H1 (cell line): Measurements from ENCODE around the gene VSTM4. TPM values are rescaled to one million over a fixed set of nuclear protein-coding genes. Genes with fewer than 3 reads are reported as not detected.

Source experiments
- CTCF ChIA-PET: fragments of 300-600 bp; sonication (Branson Sonifier 250); formaldehyde crosslinking; loops from one replicate; lab custom pipeline; 2021; ENCODE audit not compliant: partially characterized antibody; lab: Charles Lee
- POLR2A ChIA-PET: fragments of 300-600 bp; sonication (Branson Sonifier 250); formaldehyde crosslinking; loops from one replicate; lab custom pipeline; 2021; ENCODE audit warnings: inconsistent platforms; ENCODE audit not compliant: partially characterized antibody; lab: Charles Lee
- DNase-seq, 2 experiments: peaks; one replicate each; pipeline versions ENCODE4 v3.0.0 to v3.0.0-alpha.2; 2010 to 2022; ENCODE audit warnings: low spot score in 2 of 2, low read depth in 1 of 2, mixed read lengths in 1 of 2
- FAIRE-seq: peaks from 2 replicates; lab custom pipeline; 2011; peaks lifted over from hg19 to GRCh38; lab: Jason Lieb, UNC
- H2AFZ ChIP-seq: 2 replicates; pipeline ENCODE4 v1.8.1; 2012; ENCODE audit warnings: low read length, inconsistent platforms
- H2AK5ac ChIP-seq: 2 replicates; pipeline ENCODE4 v1.6.1; 2013; ENCODE audit warnings: low read depth, low read length
- H2BK120ac ChIP-seq: replicated peaks from 2 replicates; pipeline ENCODE3; 2013; ENCODE audit warnings: low read depth, low read length, inconsistent platforms
- H2BK12ac ChIP-seq: 2 replicates; pipeline ENCODE4 v1.6.1; 2013; ENCODE audit warnings: low read depth, low read length
- H2BK15ac ChIP-seq: 2 replicates; pipeline ENCODE4 v1.6.1; 2013; ENCODE audit warnings: low read length
- H2BK20ac ChIP-seq: 2 replicates; pipeline ENCODE4 v1.6.1; 2013; ENCODE audit warnings: low read length
- H2BK5ac ChIP-seq: 2 replicates; pipeline ENCODE4 v1.6.1; 2013; ENCODE audit warnings: low read depth, low read length
- H3K14ac ChIP-seq: 2 replicates; pipeline ENCODE4 v1.6.1; 2013; ENCODE audit warnings: inconsistent platforms; ENCODE audit not compliant: insufficient read length
- H3K18ac ChIP-seq: 2 replicates; pipeline ENCODE4 v1.6.1; 2013; ENCODE audit warnings: low read length; ENCODE audit errors: extremely low read depth
- H3K23ac ChIP-seq: 2 replicates; pipeline ENCODE4 v1.6.1; 2013; ENCODE audit warnings: inconsistent platforms; ENCODE audit not compliant: insufficient read length
- H3K23me2 ChIP-seq: 2 replicates; pipeline ENCODE4 v1.6.1; 2013; ENCODE audit warnings: low read depth, low read length
- H3K27ac ChIP-seq: 2 replicates; pipeline ENCODE4 v1.6.1; 2011; ENCODE audit warnings: low read depth, low read length, inconsistent platforms
- H3K27me3 ChIP-seq, 4 experiments: replicated peaks in 1 of 4; 1 replicate in 1 of 4; 2 replicates in 3 of 4; pipeline versions ENCODE4 v1.6.1 to v1.8.1; 2011 to 2013; ENCODE audit warnings: low read length in 3 of 4, mild to moderate bottlenecking in 3 of 4, inconsistent platforms in 2 of 4, mixed read lengths in 2 of 4, moderate library complexity in 1 of 4; ENCODE audit not compliant: control insufficient read depth in 3 of 4, insufficient read depth in 3 of 4; ENCODE audit errors: extremely low read depth in 1 of 4
- H3K36me3 ChIP-seq, 4 experiments: 2 replicates each; pipeline versions ENCODE4 v1.6.1 to v1.8.1; 2011 to 2013; ENCODE audit warnings: mild to moderate bottlenecking in 4 of 4, low read length in 3 of 4, moderate library complexity in 2 of 4, control low read depth in 1 of 4, inconsistent platforms in 1 of 4; ENCODE audit not compliant: insufficient read depth in 4 of 4, control insufficient read depth in 2 of 4
- H3K4ac ChIP-seq: replicated peaks from 2 replicates; pipeline ENCODE3; 2013; ENCODE audit warnings: low read length, low read depth, mixed read lengths, inconsistent platforms; ENCODE audit not compliant: insufficient read length
- H3K4me1 ChIP-seq, 4 experiments: replicated peaks in 1 of 4; 1 replicate in 1 of 4; 2 replicates in 3 of 4; pipeline versions ENCODE4 v1.6.1 to v1.8.1; 2011 to 2013; ENCODE audit warnings: low read length in 3 of 4, inconsistent platforms in 2 of 4, mixed read lengths in 1 of 4; ENCODE audit not compliant: insufficient read depth in 4 of 4, control insufficient read depth in 3 of 4
- H3K4me2 ChIP-seq, 2 experiments: 2 replicates each; pipeline versions ENCODE4 v1.6.1 to v1.8.1; 2011 to 2013; ENCODE audit warnings: low read depth in 2 of 2, low read length in 2 of 2, control low read depth in 1 of 2, inconsistent platforms in 1 of 2, mild to moderate bottlenecking in 1 of 2; ENCODE audit not compliant: insufficient read depth in 1 of 2
- H3K4me3 ChIP-seq, 4 experiments: fragments of 200-600, 300-600 bp in 1 of 4; sonication (generic), shearing (Covaris generic), sonication (Bioruptor Twin) in 1 of 4; 2 replicates each; pipeline versions ENCODE4 v1.5.1 to v1.8.1; 2011 to 2016; ENCODE audit warnings: low read length in 4 of 4, low read depth in 3 of 4, control low read depth in 2 of 4, inconsistent platforms in 2 of 4, mild to moderate bottlenecking in 2 of 4, mixed read lengths in 1 of 4, moderate library complexity in 1 of 4; ENCODE audit not compliant: insufficient read depth in 2 of 4; ENCODE audit errors: extremely low read depth in 1 of 4
- H3K56ac ChIP-seq: replicated peaks from 2 replicates; pipeline ENCODE3; 2013; ENCODE audit warnings: low read depth, mild to moderate bottlenecking, mixed read lengths, low read length, inconsistent platforms; ENCODE audit not compliant: insufficient read length
- H3K79me1 ChIP-seq: 2 replicates; pipeline ENCODE4 v1.6.1; 2013; ENCODE audit warnings: low read depth, low read length, control low read depth
- H3K79me2 ChIP-seq, 2 experiments: 2 replicates each; pipeline versions ENCODE4 v1.6.1 to v1.8.1; 2012 to 2013; ENCODE audit warnings: low read length in 2 of 2, mild to moderate bottlenecking in 2 of 2, inconsistent platforms in 1 of 2; ENCODE audit not compliant: insufficient read depth in 2 of 2, control insufficient read depth in 1 of 2
- H3K9ac ChIP-seq, 4 experiments: replicated peaks in 1 of 4; 1 replicate in 1 of 4; 2 replicates in 3 of 4; pipeline versions ENCODE4 v1.6.1 to v1.8.1; 2011 to 2013; ENCODE audit warnings: low read depth in 3 of 4, low read length in 3 of 4, control low read depth in 2 of 4, mild to moderate bottlenecking in 2 of 4, moderate library complexity in 2 of 4, inconsistent platforms in 1 of 4; ENCODE audit errors: extremely low read depth in 1 of 4
- H3K9me3 ChIP-seq, 2 experiments: 2 replicates each; pipeline versions ENCODE4 v1.6.1 to v1.8.1; 2012 to 2013; ENCODE audit warnings: mild to moderate bottlenecking in 2 of 2, moderate library complexity in 2 of 2, control low read depth in 1 of 2, inconsistent platforms in 1 of 2, low read depth in 1 of 2, low read length in 1 of 2, mixed read lengths in 1 of 2; ENCODE audit not compliant: insufficient read depth in 2 of 2
- H4K20me1 ChIP-seq, 2 experiments: replicated peaks in 1 of 2; 2 replicates each; pipeline versions ENCODE3 to v1.8.1; 2011 to 2013; ENCODE audit warnings: inconsistent platforms in 2 of 2, low read length in 2 of 2, mild to moderate bottlenecking in 1 of 2; ENCODE audit not compliant: insufficient read depth in 2 of 2, control insufficient read depth in 1 of 2
- H4K5ac ChIP-seq: 2 replicates; pipeline ENCODE4 v1.6.1; 2013; ENCODE audit warnings: low read length, low read depth, mixed read lengths, inconsistent platforms; ENCODE audit not compliant: insufficient read length
- H4K8ac ChIP-seq: 2 replicates; pipeline ENCODE4 v1.8.0; 2013; ENCODE audit warnings: mild to moderate bottlenecking, moderate library complexity, low read length, inconsistent platforms; ENCODE audit not compliant: insufficient read depth; ENCODE audit errors: extremely low read depth
- H4K91ac ChIP-seq: replicated peaks from 2 replicates; pipeline ENCODE3; 2013; ENCODE audit warnings: low read length, mixed read lengths, inconsistent platforms; ENCODE audit not compliant: insufficient read length
- GABPA ChIP-seq: IDR thresholded peaks from 2 replicates; pipeline ENCODE4 v1.6.1; 2011; ENCODE audit warnings: mild to moderate bottlenecking, low read length, moderate library complexity, borderline replicate concordance; ENCODE audit not compliant: insufficient read depth
- PHF8 ChIP-seq: fragments of 200-600 bp; sonication (generic); conservative IDR thresholded peaks from 2 replicates; pipeline ENCODE4 v1.7.1; 2012; ENCODE audit warnings: low read depth, mild to moderate bottlenecking, inconsistent platforms, low read length, moderate library complexity
- POLR2A ChIP-seq, 2 experiments: IDR thresholded peaks; 1 replicate in 1 of 2; 2 replicates in 1 of 2; pipeline ENCODE4 v1.6.1; 2011; ENCODE audit warnings: low read depth in 2 of 2, low read length in 2 of 2, mild to moderate bottlenecking in 2 of 2; ENCODE audit errors: control extremely low read depth in 1 of 2
- RBBP5 ChIP-seq: IDR thresholded peaks from 2 replicates; pipeline ENCODE4 v1.7.1; 2012; ENCODE audit warnings: low read depth, mild to moderate bottlenecking, inconsistent platforms, low read length, moderate library complexity, borderline replicate concordance
- RNF2 ChIP-seq: fragments of 200-900, 300-1000 bp; sonication (generic); IDR thresholded peaks from 2 replicates; pipeline ENCODE4 v1.7.1; 2016; ENCODE audit warnings: borderline replicate concordance, low read depth, mild to moderate bottlenecking, antibody characterized with exemption, low read length; ENCODE audit not compliant: poor library complexity, severe bottlenecking; ENCODE audit errors: missing control alignments
- SP2 ChIP-seq: IDR thresholded peaks from 2 replicates; pipeline ENCODE4 v1.6.1; 2012; ENCODE audit warnings: mild to moderate bottlenecking, low read length, inconsistent platforms
- SP4 ChIP-seq: IDR thresholded peaks from 2 replicates; pipeline ENCODE4 v1.6.1; 2012; ENCODE audit warnings: low read length, inconsistent platforms
- SUZ12 ChIP-seq: fragments of 200-600 bp; sonication (generic); IDR thresholded peaks from 2 replicates; pipeline ENCODE4 v1.6.1; 2012; ENCODE audit warnings: mild to moderate bottlenecking, inconsistent platforms, low read length, moderate library complexity, mixed read lengths
- TAF1 ChIP-seq: IDR thresholded peaks from 2 replicates; pipeline ENCODE4 v1.6.1; 2011; ENCODE audit warnings: mild to moderate bottlenecking, low read depth, low read length
- WGBS, 2 experiments: shearing (Covaris generic) in 1 of 2; methylation state at CpG; one replicate each; pipeline versions ENCODE4 v1.1.6 to v1.1.7; 2013 to 2015; ENCODE audit warnings: low lambda C conversion rate in 2 of 2, mixed read lengths in 2 of 2, inconsistent platforms in 1 of 2, low coverage in 1 of 2, missing lambda C conversion rate in 1 of 2; ENCODE audit not compliant: insufficient replicate concordance in 2 of 2, insufficient coverage in 1 of 2, insufficient read length in 1 of 2; ENCODE audit errors: extremely low coverage in 1 of 2, missing lambda C conversion rate in 1 of 2; 5-methylcytosine and 5-hydroxymethylcytosine counted together
- polyA plus RNA-seq, 7 experiments: library from polyadenylated mRNA; depleted of rRNA in 3 of 7; stranded (reverse) in 5 of 7; unstranded in 2 of 7; fragments of >200 nt in 5 of 7; fragments of 200-250 nt in 2 of 7; gene quantifications; 1 replicate in 5 of 7; 2 replicates in 1 of 7; 4 replicates in 1 of 7; pipeline versions ENCODE4 v1.2.1 to v1.2.3, GENCODE V29; 2011 to 2013; ENCODE audit warnings: missing spikeins in 2 of 7, mixed read lengths in 2 of 7
- total RNA-seq: library from RNA; stranded (reverse); fragmentation: NEBNext Ultra II Directional; extraction: Animal tissue kit (Norgen Biotek cat#: 25700); gene quantifications from 2 replicates; pipeline ENCODE4 v1.2.1, GENCODE V29; 2021
- TF ChIP-seq, protein P1 (sequence below): IDR thresholded peaks from 2 replicates; pipeline ENCODE4 v1.6.1; 2011; ENCODE audit warnings: low read length, improper control_type of control experiment
- TF ChIP-seq, protein P2 (sequence below): IDR thresholded peaks from 2 replicates; pipeline ENCODE4 v1.6.1; 2011; ENCODE audit warnings: low read depth, mild to moderate bottlenecking, low read length; ENCODE audit not compliant: insufficient read depth

Gene VSTM4
- total and polyA plus RNA-seq, 2 of the 8 experiments (the other 6 are each of a cell fraction or from before 2014, with no cell fraction given), result 0.48 to 0.73 TPM

DNA sequence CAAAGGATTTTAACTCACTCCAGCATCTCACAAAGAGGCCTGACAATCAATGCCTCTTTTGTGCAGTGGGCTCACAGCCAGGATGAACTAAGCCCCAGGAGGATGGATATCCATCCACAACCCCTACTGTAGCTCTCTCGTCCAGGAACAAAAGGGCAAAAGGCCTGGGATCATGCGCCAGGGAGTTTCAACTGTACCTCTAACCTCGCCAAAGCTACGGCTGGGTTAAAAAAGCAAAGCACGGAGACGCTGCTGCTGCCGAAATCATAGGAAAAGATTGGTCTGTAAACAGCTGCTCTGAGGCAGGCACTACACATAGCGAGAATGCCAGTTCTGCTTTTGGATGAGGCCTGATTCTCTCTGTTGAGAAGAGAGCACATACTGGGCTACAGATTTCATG is 32.1 kb downstream of the VSTM4 start:
- no peak overlapping the region for H2BK15ac ChIP-seq
- no peak overlapping the region for H3K23ac ChIP-seq
- no peak overlapping the region for H3K18ac ChIP-seq
- H4K20me1 ChIP-seq, result no peaks in the 10 kb centered on the region
- WGBS, 2 experiments, result 89% methylated on average over 8 of the region's 8 CpGs; no CpG with 5 or more reads in 1 of the 2 experiments
- H3K9me3 ChIP-seq, result peaks cover 0 to 11% of the 10 kb centered on the region in 2 experiments; a peak in 1 of 4 replicates
- H4K91ac ChIP-seq, result no peak overlapping the region
- H2AK5ac ChIP-seq, result no peak overlapping the region
- H4K5ac ChIP-seq, result no peak overlapping the region
- POLR2A ChIA-PET, result interaction anchor here (0.6 kb wide), 1 partner anchor 441 kb away, joined by 4 read pairs; no protein-coding TSS in a partner anchor
- no peaks in the 10 kb centered on the region for H3K79me2 ChIP-seq
- no peak overlapping the region for H2BK5ac ChIP-seq
- no peak overlapping the region for H3K56ac ChIP-seq
- H3K27ac ChIP-seq, result no peak overlapping the region
- no peak overlapping the region for H3K9ac ChIP-seq
- no peak overlapping the region for H4K8ac ChIP-seq
- DNase-seq, result no peak
- peaks cover 2 to 13% (median 3%) of the 10 kb centered on the region in 4 experiments for H3K4me1 ChIP-seq
- no peak overlapping the region for H3K4ac ChIP-seq
- no peak overlapping the region for H3K4me3 ChIP-seq
- no peaks in the 10 kb centered on the region for H3K79me1 ChIP-seq
- CTCF ChIA-PET, result interaction anchor here (0.7 to 1.0 kb wide), 2 partner anchors 85 to 412 kb away, joined by 3 read pairs; no protein-coding TSS in a partner anchor
- H3K4me2 ChIP-seq, result no peak overlapping the region
- no peaks in the 10 kb centered on the region for H3K36me3 ChIP-seq
- no peak overlapping the region for H2BK120ac ChIP-seq
- no peak overlapping the region for H2BK20ac ChIP-seq
- no peaks in the 10 kb centered on the region for H3K23me2 ChIP-seq
- no peak overlapping the region for H2AFZ ChIP-seq
- H2BK12ac ChIP-seq, result no peak overlapping the region
- H3K27me3 ChIP-seq, result no peaks in the 10 kb centered on the region; a peak in 3 of 7 replicates
- no peak overlapping the region for H3K14ac ChIP-seq
- FAIRE-seq, result no peak
- TF ChIP-seq POLR2A (IDR thresholded peaks at IDR 0.05; ENCODE audit: control extremely low read depth in 1 of 2, low read depth in 2 of 2, low read length in 2 of 2), result no peak
- TF ChIP-seq PHF8, result no peak
- no peak for TF ChIP-seq SP2
- TF ChIP-seq, protein P1, sequence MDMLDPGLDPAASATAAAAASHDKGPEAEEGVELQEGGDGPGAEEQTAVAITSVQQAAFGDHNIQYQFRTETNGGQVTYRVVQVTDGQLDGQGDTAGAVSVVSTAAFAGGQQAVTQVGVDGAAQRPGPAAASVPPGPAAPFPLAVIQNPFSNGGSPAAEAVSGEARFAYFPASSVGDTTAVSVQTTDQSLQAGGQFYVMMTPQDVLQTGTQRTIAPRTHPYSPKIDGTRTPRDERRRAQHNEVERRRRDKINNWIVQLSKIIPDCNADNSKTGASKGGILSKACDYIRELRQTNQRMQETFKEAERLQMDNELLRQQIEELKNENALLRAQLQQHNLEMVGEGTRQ, result no peak
- TF ChIP-seq RNF2, result no peak
- TF ChIP-seq, protein P2, sequence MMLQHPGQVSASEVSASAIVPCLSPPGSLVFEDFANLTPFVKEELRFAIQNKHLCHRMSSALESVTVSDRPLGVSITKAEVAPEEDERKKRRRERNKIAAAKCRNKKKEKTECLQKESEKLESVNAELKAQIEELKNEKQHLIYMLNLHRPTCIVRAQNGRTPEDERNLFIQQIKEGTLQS, result no peak
- TF ChIP-seq SUZ12, result no peak
- TF ChIP-seq SP4, result no peak
- no peak for TF ChIP-seq RBBP5
- TF ChIP-seq TAF1, result no peak
- no peak for TF ChIP-seq GABPA
